Parathyroid adenoma (tissue), 2 donors: ENCODE results near the gene C4A.

Experiments used
- H2AFZ ChIP-seq: fragments of 300-600 bp; sonication (generic); one replicate; pipeline ENCODE4 v1.7.0; 2017; ENCODE audit warnings: antibody characterized with exemption, mild to moderate bottlenecking
- H3K27ac ChIP-seq: fragments of 300-600 bp; sonication (generic); one replicate; pipeline ENCODE4 v1.7.0; 2017
- H3K27me3 ChIP-seq: fragments of 300-600 bp; sonication (generic); one replicate; pipeline ENCODE4 v1.7.0; 2017; ENCODE audit warnings: low read length; ENCODE audit not compliant: control insufficient read depth, insufficient read depth
- H3K36me3 ChIP-seq: fragments of 300-600 bp; sonication (generic); one replicate; pipeline ENCODE4 v1.7.0; 2017; ENCODE audit warnings: low read length; ENCODE audit not compliant: control insufficient read depth, insufficient read depth
- H3K4me1 ChIP-seq: fragments of 300-600 bp; sonication (generic); one replicate; pipeline ENCODE4 v1.7.0; 2017; ENCODE audit warnings: control low read depth
- H3K4me2 ChIP-seq: fragments of 300-600 bp; sonication (generic); one replicate; pipeline ENCODE4 v1.7.0; 2017; ENCODE audit warnings: low read length
- H3K4me3 ChIP-seq: fragments of 300-600 bp; sonication (generic); one replicate; pipeline ENCODE4 v1.7.0; 2017; ENCODE audit warnings: low read depth, low read length
- H3K79me2 ChIP-seq: fragments of 300-600 bp; sonication (generic); one replicate; pipeline ENCODE4 v1.7.0; 2017; ENCODE audit warnings: control low read depth
- H3K9ac ChIP-seq: fragments of 300-600 bp; sonication (generic); one replicate; pipeline ENCODE4 v1.7.0; 2017; ENCODE audit warnings: mild to moderate bottlenecking
- H3K9me3 ChIP-seq: fragments of 300-600 bp; sonication (generic); one replicate; pipeline ENCODE4 v1.7.0; 2017; ENCODE audit warnings: low read length; ENCODE audit not compliant: control insufficient read depth
- CTCF ChIP-seq: fragments of 300-600 bp; sonication (generic); IDR thresholded peaks from one replicate; pipeline ENCODE4 v1.7.0; 2017; ENCODE audit warnings: antibody characterized with exemption, mild to moderate bottlenecking
- donor health status: primary hyperparathyroidism.

The C4A gene

DNA sequence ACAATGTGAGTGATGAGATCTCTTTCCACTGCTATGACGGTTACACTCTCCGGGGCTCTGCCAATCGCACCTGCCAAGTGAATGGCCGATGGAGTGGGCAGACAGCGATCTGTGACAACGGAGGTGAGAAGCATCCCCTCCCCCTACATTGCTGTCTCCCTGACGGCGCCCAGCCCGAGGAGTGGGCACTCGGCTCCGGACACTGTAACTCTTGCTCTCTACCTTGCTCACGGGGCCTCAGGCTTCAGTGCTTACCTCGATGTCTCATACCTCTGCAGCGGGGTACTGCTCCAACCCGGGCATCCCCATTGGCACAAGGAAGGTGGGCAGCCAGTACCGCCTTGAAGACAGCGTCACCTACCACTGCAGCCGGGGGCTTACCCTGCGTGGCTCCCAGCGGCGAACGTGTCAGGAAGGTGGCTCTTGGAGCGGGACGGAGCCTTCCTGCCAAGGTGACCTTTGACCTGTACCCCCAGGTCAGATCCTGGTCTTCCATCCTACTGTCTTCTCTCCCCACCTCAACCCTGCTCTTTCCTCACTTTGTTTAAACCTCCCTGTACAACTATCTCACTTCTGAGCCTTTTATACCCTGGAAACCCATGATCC lies 34.7 kb upstream of the C4A start:
- Histone ChIP-seq H3K27me3 (no peaks in the 10 kb centered on the region), H3K4me2 (no peak overlapping the region), H3K36me3 (no peaks in the 10 kb centered on the region), H3K9me3 (no peaks in the 10 kb centered on the region), H3K9ac (no peak overlapping the region), H2AFZ (no peak overlapping the region), H3K79me2 (peaks cover 6% of the 10 kb centered on the region), H3K4me1 (peaks cover 48% of the 10 kb centered on the region), H3K4me3 (no peak overlapping the region), H3K27ac (peak overlapping the region; percentile 94)
- TF ChIP-seq CTCF: no peak

GRCh38 chr6:31947864-31948263 lies 34.0 kb upstream of the C4A start:
- Histone ChIP-seq H2AFZ (no peak overlapping the region), H3K36me3 (no peaks in the 10 kb centered on the region), H3K4me1 (peaks cover 50% of the 10 kb centered on the region), H3K79me2 (peaks cover 6% of the 10 kb centered on the region), H3K27ac (peak overlapping the region; percentile 94), H3K9ac (no peak overlapping the region), H3K27me3 (no peaks in the 10 kb centered on the region), H3K4me3 (no peak overlapping the region), H3K4me2 (no peak overlapping the region), H3K9me3 (no peaks in the 10 kb centered on the region)
- TF ChIP-seq CTCF: no peak

GRCh38 chr6:31948306-31948705 lies 33.6 kb upstream of the C4A start:
- Histone ChIP-seq H3K36me3 (no peaks in the 10 kb centered on the region), H3K4me1 (peaks cover 50% of the 10 kb centered on the region), H3K9me3 (no peaks in the 10 kb centered on the region), H2AFZ (no peak overlapping the region), H3K79me2 (peaks cover 6% of the 10 kb centered on the region), H3K4me3 (no peak overlapping the region), H3K27ac (peak overlapping the region; percentile 94), H3K9ac (no peak overlapping the region), H3K4me2 (no peak overlapping the region), H3K27me3 (no peaks in the 10 kb centered on the region)
- no peak for TF ChIP-seq CTCF

GRCh38 chr6:31948753-31949413 lies 33.0 kb upstream of the C4A start:
- H3K36me3 ChIP-seq: no peaks in the 10 kb centered on the region
- TF ChIP-seq CTCF: no peak
- peaks cover 50% of the 10 kb centered on the region for H3K4me1 ChIP-seq
- H3K79me2 ChIP-seq: peaks cover 6% of the 10 kb centered on the region
- H3K27me3 ChIP-seq: no peaks in the 10 kb centered on the region
- H3K27ac ChIP-seq: peak overlapping the region; percentile 94
- no peak overlapping the region for H3K9ac ChIP-seq
- H3K4me2 ChIP-seq: no peak overlapping the region
- no peak overlapping the region for H2AFZ ChIP-seq
- H3K4me3 ChIP-seq: no peak overlapping the region
- H3K9me3 ChIP-seq: no peaks in the 10 kb centered on the region
